Thyroid gland (tissue), 4 donors: ENCODE data around the gene RANBP1. TPM values are rescaled to one million over a fixed set of nuclear protein-coding genes. Genes with fewer than 3 reads are reported as not detected.

Experiments
- DNase-seq, 2 donors: peaks; one replicate each; pipeline ENCODE4 v3.0.0-alpha.2; 2019
- H3K27ac ChIP-seq, 3 donors: fragments of 200-600 bp; sonication (generic); 1 replicate in 2 of 3; 2 replicates in 1 of 3; pipeline ENCODE4 v1.5.1; 2016 to 2019; ENCODE audit warnings: mild to moderate bottlenecking in 1 of 3, moderate library complexity in 1 of 3
- H3K27me3 ChIP-seq: fragments of 200-600 bp; sonication (generic); one replicate; pipeline ENCODE4 v1.5.1; 2019
- H3K36me3 ChIP-seq, 2 donors: fragments of 200-600 bp; sonication (generic); one replicate each; pipeline ENCODE4 v1.5.1; 2016 to 2019
- H3K4me1 ChIP-seq, 2 donors: fragments of 200-600 bp; sonication (generic); one replicate each; pipeline ENCODE4 v1.5.1; 2017 to 2019
- H3K4me3 ChIP-seq, 3 donors: fragments of 200-600 bp; sonication (generic); replicated peaks in 1 of 3; 1 replicate in 2 of 3; 2 replicates in 1 of 3; pipeline ENCODE4 v1.5.1; 2016; ENCODE audit warnings: mild to moderate bottlenecking in 1 of 3
- H3K9me3 ChIP-seq: fragments of 200-600 bp; sonication (generic); one replicate; pipeline ENCODE4 v1.5.1; 2017
- POLR2A ChIP-seq, 2 donors: fragments of 450-650 bp; IDR thresholded peaks; one replicate each; pipeline ENCODE4 v1.6.1; 2017; ENCODE audit warnings: antibody characterized with exemption in 2 of 2, mild to moderate bottlenecking in 2 of 2, moderate library complexity in 1 of 2
- WGBS, 2 donors: methylation state at CpG; one replicate each; pipeline ENCODE4 v1.1.5; 2017; 5-methylcytosine and 5-hydroxymethylcytosine counted together
- intact Hi-C: fragments of 100-400 bp; cut with DNase I; formaldehyde crosslinking; loops from one replicate; pipeline ENCODE4 v1.15.1; 2023
- total RNA-seq, 4 donors: library from RNA; depleted of rRNA; stranded (reverse); fragments of >200 nt; gene quantifications; one replicate each; pipeline ENCODE4 v1.2.3, GENCODE V29; 2016
- TF ChIP-seq, protein P1 (sequence below), 6 experiments: fragments of 200-600 bp in 3 of 6; fragments of 450-650 bp in 3 of 6; sonication (generic) in 3 of 6; IDR thresholded peaks; one replicate each; pipeline ENCODE4 v1.5.1; 2016 to 2019; ENCODE audit warnings: antibody characterized with exemption in 6 of 6, mild to moderate bottlenecking in 2 of 6, inconsistent platforms in 1 of 6, moderate library complexity in 1 of 6

The RANBP1 gene
- total RNA-seq, 4 donors from 2014 or later, result 125 to 232 (median 173) TPM

DNA sequence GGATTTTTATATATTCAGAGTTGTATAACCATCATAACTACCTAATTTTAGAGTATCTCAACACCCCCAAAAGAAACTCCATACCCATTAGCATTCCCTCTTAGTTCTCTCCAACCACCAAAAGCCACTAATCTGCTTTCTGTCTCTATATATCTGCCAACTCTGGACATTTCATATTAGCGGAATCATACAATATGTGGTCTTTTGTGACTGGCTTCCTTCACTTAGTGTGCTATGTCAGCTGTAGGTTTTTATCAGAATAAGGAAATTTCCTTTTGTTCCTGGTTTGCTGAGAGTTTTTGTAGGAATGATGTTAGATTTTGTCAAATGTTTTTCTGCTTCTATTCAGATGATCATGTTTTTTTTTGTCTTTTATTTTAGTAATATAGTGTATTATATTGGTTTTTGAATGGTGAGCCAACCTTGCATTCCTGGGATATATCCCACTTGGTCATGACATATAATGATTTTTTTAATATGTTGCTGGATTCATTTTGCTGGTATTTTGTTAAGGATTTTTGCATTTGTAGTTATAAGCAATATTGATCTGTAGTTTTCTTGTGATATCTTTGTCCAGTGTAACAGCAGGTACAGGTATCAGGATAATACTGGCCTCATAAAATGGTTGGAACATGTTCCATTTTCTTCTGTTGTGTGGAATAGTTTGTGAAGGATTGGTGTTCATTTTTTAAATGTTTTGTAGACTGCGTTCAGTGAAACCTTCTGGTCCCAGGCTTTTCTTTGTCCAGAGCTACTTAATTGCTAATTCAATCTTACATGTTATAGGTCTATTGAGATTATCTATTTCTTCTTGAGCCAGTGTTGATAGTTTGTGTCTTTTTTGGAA is 19.1 kb upstream of the RANBP1 start:
- Histone ChIP-seq H3K4me3 (no peak overlapping the region), H3K36me3 (peaks cover 37 to 81% of the 10 kb centered on the region in 2 donors), H3K9me3 (no peaks in the 10 kb centered on the region), H3K27me3 (no peaks in the 10 kb centered on the region), H3K4me1 (no peaks in the 10 kb centered on the region), H3K27ac (no peak overlapping the region)
- no peak for DNase-seq
- intact Hi-C loops, result no loop called here
- TF ChIP-seq, protein P1, sequence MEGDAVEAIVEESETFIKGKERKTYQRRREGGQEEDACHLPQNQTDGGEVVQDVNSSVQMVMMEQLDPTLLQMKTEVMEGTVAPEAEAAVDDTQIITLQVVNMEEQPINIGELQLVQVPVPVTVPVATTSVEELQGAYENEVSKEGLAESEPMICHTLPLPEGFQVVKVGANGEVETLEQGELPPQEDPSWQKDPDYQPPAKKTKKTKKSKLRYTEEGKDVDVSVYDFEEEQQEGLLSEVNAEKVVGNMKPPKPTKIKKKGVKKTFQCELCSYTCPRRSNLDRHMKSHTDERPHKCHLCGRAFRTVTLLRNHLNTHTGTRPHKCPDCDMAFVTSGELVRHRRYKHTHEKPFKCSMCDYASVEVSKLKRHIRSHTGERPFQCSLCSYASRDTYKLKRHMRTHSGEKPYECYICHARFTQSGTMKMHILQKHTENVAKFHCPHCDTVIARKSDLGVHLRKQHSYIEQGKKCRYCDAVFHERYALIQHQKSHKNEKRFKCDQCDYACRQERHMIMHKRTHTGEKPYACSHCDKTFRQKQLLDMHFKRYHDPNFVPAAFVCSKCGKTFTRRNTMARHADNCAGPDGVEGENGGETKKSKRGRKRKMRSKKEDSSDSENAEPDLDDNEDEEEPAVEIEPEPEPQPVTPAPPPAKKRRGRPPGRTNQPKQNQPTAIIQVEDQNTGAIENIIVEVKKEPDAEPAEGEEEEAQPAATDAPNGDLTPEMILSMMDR (IDR thresholded peaks at IDR 0.05), result no peak
- no peak for TF ChIP-seq POLR2A (IDR thresholded peaks at IDR 0.05)
- 98 to 99% methylated on average over 2 of the region's 2 CpGs for WGBS, 2 donors

DNA sequence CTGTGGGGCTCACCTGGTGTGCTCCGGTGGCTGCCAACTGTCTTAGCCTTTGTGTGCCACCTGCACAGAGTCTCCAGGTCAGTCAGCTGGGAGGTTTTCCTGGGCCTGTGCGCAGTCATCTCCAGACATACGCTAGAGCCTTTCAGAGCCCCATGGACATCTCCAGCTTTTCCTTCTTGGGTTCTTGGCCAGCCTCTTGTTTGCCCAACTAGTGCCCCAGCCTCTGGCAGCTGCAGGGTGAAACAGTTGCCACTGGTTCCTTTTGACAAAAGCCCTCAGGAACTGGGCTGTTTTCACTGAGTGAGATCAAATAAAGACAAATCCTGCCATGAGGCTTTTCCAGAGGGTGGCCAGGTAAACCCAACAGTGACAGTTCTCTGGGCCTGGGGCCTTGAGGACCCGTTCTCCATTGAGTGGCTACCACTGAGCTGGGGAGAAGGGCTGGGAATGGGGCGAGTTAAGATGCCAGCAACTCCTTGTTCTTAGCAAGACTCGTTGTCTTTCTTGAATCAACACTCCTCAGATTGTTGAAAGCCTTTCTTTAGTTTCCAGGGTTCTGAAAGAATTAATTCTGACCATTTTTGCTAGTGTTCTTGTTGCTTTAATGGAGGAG is 16.7 kb upstream of the RANBP1 start:
- WGBS, 2 donors, result 79 to 86% methylated on average over 3 to 6 of the region's 6 CpGs
- no peak for TF ChIP-seq POLR2A (IDR thresholded peaks at IDR 0.05)
- TF ChIP-seq, protein P1 (IDR thresholded peaks at IDR 0.05), result no peak
- Histone ChIP-seq H3K27me3 (no peaks in the 10 kb centered on the region), H3K9me3 (no peaks in the 10 kb centered on the region), H3K36me3 (peaks cover 35 to 61% of the 10 kb centered on the region in 2 donors), H3K4me3 (no peak overlapping the region), H3K4me1 (no peaks in the 10 kb centered on the region), H3K27ac (no peak overlapping the region)
- intact Hi-C loops, result no loop called here
- DNase-seq, result no peak

DNA sequence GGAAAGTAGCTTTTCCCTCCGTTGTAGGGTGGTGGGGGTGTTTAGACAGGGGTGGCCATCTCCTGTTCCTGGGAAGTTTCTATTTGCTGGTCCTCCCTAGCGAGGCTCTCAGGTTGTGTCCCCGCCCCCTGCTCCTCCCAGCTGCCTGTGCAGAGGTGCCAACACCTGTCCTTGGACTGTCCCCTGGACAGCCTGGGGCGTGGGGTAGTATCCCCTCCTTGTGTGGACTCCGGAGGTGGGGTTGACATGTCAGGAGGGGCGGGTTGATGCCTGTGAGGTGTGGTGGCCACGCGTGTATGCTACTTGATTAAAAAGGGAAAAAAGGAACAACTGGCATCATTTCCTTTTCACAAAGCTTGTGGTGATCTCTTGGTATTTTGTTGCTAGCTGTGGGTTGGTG is 14.3 kb upstream of the RANBP1 start:
- H3K9me3 ChIP-seq, result no peaks in the 10 kb centered on the region
- intact Hi-C loops, result no loop called here
- DNase-seq, result no peak
- WGBS, 2 donors, result 94 to 95% methylated on average over 8 of the region's 8 CpGs
- TF ChIP-seq, protein P1 (IDR thresholded peaks at IDR 0.05), result no peak
- TF ChIP-seq POLR2A (IDR thresholded peaks at IDR 0.05), result no peak
- peaks cover 11 to 14% of the 10 kb centered on the region in 2 donors for H3K4me1 ChIP-seq
- peaks cover 21 to 51% of the 10 kb centered on the region in 2 donors for H3K36me3 ChIP-seq
- no peak overlapping the region for H3K27ac ChIP-seq
- no peak overlapping the region for H3K4me3 ChIP-seq
- no peaks in the 10 kb centered on the region for H3K27me3 ChIP-seq

DNA sequence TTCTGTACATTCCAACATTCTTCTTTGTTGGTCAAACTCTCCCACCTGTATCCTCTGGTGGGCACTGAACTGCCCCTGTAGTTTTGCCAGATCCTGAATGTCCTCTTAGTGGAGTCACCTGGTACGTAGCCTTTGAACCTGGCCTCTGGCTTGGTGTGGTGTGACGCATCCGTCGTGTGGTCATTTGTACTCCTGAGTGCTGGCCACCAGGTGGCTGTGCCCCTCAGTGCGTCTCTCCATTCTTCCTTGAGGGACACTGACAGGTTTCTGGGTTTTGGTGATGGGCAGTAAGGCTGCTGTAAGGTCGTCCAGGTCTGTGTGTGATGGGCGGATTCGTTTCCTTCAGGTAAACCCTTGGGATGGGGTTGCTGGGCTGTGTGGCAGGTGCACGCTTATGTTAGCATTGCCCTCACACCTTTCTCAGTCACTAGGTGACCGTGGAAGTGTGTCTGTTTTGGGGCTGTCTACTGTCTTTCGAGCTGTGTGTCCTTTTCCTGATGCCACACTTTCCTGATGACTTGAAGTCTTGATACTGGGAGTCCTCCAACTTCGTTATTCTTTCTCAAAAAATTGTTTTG is 13.6 kb upstream of the RANBP1 start:
- TF ChIP-seq POLR2A (IDR thresholded peaks at IDR 0.05), result no peak
- TF ChIP-seq, protein P1 (IDR thresholded peaks at IDR 0.05), result no peak
- intact Hi-C loops, result no loop called here
- Histone ChIP-seq H3K27ac (no peak overlapping the region), H3K9me3 (no peaks in the 10 kb centered on the region), H3K27me3 (no peaks in the 10 kb centered on the region), H3K4me3 (no peak overlapping the region), H3K36me3 (peaks cover 27 to 57% of the 10 kb centered on the region in 2 donors), H3K4me1 (peaks cover 11 to 14% of the 10 kb centered on the region in 2 donors)
- DNase-seq, result no peak
- 91 to 93% methylated on average over 12 of the region's 12 CpGs for WGBS, 2 donors
